A673 (cell line): ENCODE measurements around the gene MYO18A.

Experiments
- EZH2 ChIP-seq: fragments of 200-600 bp; sonication (generic); IDR thresholded peaks from 2 replicates; pipeline ENCODE4 v1.6.1; 2017; ENCODE audit warnings: borderline replicate concordance, low read depth, mild to moderate bottlenecking, mixed read lengths, antibody characterized with exemption, low read length; ENCODE audit not compliant: poor library complexity, severe bottlenecking
- TF ChIP-seq, protein P1 (sequence below): fragments of 300-800, 200-600 bp; sonication (generic); conservative IDR thresholded peaks from 2 replicates; pipeline ENCODE4 v1.5.1; 2017; ENCODE audit warnings: low read depth, mild to moderate bottlenecking, antibody characterized with exemption, low read length, moderate library complexity, mixed read lengths

DNA sequence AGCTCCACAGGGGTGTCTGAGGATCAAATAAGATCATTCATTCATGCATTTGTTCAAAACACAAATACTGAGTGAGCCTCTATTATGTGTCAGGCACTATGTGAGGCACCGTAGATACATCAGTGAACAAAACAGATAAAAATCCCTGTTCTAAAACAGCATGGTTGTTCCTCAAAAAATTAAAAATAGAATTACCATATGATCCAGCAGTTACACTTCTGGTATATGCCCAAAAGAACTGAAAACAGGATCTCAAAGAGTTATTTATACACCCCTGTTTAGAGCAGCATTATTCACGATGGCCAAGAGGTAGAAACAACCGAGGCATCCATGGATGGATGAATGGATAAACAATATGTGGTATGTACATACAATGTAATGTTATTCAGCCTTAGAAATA lies 121.8 kb downstream of the MYO18A start:
- no peak for TF ChIP-seq EZH2
- TF ChIP-seq, protein P1, sequence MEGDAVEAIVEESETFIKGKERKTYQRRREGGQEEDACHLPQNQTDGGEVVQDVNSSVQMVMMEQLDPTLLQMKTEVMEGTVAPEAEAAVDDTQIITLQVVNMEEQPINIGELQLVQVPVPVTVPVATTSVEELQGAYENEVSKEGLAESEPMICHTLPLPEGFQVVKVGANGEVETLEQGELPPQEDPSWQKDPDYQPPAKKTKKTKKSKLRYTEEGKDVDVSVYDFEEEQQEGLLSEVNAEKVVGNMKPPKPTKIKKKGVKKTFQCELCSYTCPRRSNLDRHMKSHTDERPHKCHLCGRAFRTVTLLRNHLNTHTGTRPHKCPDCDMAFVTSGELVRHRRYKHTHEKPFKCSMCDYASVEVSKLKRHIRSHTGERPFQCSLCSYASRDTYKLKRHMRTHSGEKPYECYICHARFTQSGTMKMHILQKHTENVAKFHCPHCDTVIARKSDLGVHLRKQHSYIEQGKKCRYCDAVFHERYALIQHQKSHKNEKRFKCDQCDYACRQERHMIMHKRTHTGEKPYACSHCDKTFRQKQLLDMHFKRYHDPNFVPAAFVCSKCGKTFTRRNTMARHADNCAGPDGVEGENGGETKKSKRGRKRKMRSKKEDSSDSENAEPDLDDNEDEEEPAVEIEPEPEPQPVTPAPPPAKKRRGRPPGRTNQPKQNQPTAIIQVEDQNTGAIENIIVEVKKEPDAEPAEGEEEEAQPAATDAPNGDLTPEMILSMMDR = no peak
